Measurements from ENCODE around the gene CLCA1.
A peak's percentile ranks its signal among the peaks of the same experiment; 100 is the strongest.

The CLCA1 gene

GRCh38 chr1:86460998-86461397 is 7.7 kb upstream of the CLCA1 start:
- TF ChIP-seq CTCF (conservative IDR thresholded peaks at IDR 0.05; ENCODE audit: control insufficient read depth, insufficient read depth, low read depth, low read length) = no peak
- H3K4me3 ChIP-seq (ENCODE audit: control insufficient read depth, low read depth, low read length) = no peak overlapping the region
- DNase-seq (ENCODE audit: low read depth) = no peak

- TF ChIP-seq CTCF (conservative IDR thresholded peaks at IDR 0.05; ENCODE audit: control insufficient read depth, insufficient read depth, low read depth, low read length) = no peak
- DNase-seq (ENCODE audit: low read depth) = no peak
- no peak overlapping the region for H3K4me3 ChIP-seq (ENCODE audit: control insufficient read depth, low read depth, low read length)
These were observed 7.2 kb upstream of the CLCA1 start for GRCh38 chr1:86461482-86461881.

DNA sequence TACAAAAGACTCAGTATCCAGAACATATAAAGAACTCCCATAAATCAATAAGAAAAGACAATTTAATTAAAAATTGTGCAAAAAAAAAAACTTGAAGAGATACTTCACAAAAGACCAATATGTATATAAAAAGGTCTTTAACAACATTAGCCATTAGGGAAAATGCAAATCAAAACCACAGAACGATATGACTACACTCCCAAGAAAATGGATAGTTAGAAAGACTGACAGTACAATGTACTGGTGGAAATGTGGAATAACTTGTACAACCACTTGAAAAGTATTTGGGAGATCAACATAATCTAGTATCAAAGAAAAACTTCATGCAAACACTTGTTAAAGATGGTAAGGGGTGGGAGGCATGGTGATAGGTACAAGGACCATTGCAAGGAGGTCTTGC is 3.9 kb upstream of the CLCA1 start:
- DNase-seq (ENCODE audit: low read depth) = no peak
- no peak overlapping the region for H3K4me3 ChIP-seq (ENCODE audit: control insufficient read depth, low read depth, low read length)
- TF ChIP-seq CTCF (conservative IDR thresholded peaks at IDR 0.05; ENCODE audit: control insufficient read depth, insufficient read depth, low read depth, low read length) = no peak

DNA sequence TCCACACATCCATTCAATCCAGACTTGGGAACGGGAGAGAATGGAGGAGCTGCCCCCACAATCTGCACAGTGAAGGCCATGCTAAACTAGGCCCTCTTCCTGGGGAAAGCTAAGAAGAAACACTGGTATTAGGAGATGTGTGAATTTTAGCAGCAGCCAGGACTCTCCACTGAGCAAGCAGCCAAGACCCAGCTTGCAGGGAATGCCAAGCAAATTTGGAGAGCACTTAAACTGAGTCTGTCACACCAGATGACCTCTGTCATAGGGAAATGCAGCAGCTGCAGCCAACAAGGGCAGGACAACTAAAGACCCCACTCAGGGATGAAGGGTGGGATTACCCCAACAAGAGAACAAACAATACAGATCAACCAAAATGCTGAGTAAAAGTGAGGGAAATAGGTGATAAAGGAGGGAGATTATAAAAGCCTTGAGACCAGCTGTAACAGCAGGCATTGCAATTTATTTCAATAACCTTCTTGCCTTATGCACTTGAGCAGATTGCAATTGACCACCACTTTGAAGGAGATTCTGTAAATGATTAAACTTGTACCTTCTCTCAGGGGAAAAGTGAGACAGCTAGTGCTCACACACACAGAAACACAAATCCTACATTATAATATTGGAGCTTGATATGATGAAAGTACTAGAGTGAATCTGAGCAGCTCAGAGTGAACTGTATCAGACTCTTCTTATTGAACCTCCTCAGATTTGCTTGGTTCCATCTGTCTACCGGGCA is 2.5 kb upstream of the CLCA1 start:
- no peak for DNase-seq (ENCODE audit: low read depth)
- TF ChIP-seq CTCF (conservative IDR thresholded peaks at IDR 0.05; ENCODE audit: control insufficient read depth, insufficient read depth, low read depth, low read length) = no peak
- H3K4me3 ChIP-seq (ENCODE audit: control insufficient read depth, low read depth, low read length) = no peak overlapping the region

DNA sequence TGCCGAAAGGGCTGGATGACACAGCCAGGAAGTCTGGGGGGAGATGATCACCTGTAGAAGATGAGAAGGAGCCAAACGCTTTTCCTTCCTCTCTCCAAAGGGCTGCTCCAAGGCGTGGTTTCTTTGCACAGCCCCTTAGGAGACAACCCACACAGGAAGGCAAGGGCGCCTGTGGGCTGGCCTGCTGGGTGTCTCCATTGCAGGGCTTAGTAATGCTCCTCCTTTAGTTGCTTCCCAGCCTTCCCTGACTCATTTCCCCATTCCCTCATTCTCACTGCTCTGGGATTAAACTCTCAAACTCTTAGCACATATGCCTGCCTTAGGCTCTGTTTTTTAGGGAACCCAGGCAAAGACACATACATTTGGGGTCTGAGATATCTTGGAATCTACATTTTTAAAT is 1.7 kb upstream of the CLCA1 start:
- peak; percentile 50 for DNase-seq (ENCODE audit: low read depth)
- no peak for TF ChIP-seq CTCF (conservative IDR thresholded peaks at IDR 0.05; ENCODE audit: control insufficient read depth, insufficient read depth, low read depth, low read length)
- no peak overlapping the region for H3K4me3 ChIP-seq (ENCODE audit: control insufficient read depth, low read depth, low read length)

GRCh38 chr1:86470859-86471258 is 2.1 kb downstream of the CLCA1 start:
- H3K4me3 ChIP-seq (ENCODE audit: control insufficient read depth, low read depth, low read length) = no peak overlapping the region
- no peak for DNase-seq (ENCODE audit: low read depth)
- TF ChIP-seq CTCF (conservative IDR thresholded peaks at IDR 0.05; ENCODE audit: control insufficient read depth, insufficient read depth, low read depth, low read length) = no peak

- DNase-seq (ENCODE audit: low read depth) = peak; percentile 32
- TF ChIP-seq CTCF (conservative IDR thresholded peaks at IDR 0.05; ENCODE audit: control insufficient read depth, insufficient read depth, low read depth, low read length) = no peak
- H3K4me3 ChIP-seq (ENCODE audit: control insufficient read depth, low read depth, low read length) = no peak overlapping the region
These were observed 2.6 kb downstream of the CLCA1 start for GRCh38 chr1:86471291-86471690.
